ENCODE data around the gene SETD7.
"Not testable (repeated sequence)": the region's sequence is repeated elsewhere in the genome, so short reads cannot be mapped to it uniquely, and the experiment has no call there.

SETD7 gene

DNA sequence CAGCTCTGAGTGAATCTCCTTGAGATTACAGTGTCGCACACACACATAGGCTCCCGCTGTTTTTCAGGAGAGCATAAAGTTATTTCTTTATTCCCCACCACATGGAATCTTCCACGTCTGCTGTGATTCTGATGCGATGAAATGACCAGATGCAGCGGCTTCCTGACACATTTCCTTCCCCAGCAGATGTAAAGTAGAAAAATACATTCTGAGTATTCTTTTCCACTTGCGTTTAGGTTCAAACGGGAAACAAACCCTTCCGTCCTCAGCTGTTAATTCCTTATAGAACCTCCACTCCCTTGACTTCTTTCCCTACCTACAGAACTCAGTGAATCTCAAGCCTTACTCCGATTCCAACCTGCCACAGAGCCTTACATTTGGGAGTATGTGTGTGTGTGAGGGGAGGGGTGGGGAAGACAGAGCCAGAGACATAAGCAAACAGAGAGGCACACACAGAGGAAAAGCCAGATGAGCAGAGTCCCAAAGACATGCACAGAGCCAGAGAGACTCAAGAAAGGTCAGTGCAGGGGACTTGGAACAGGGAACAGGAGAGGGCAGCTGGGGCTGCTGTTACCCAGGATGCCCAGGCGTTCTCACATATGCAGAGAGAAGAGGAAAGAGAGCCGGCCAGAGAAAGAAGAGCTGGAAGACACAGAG lies 47.3 kb downstream of the SETD7 start:
- DNase-seq (ENCODE audit: low read depth) = no peak

DNA sequence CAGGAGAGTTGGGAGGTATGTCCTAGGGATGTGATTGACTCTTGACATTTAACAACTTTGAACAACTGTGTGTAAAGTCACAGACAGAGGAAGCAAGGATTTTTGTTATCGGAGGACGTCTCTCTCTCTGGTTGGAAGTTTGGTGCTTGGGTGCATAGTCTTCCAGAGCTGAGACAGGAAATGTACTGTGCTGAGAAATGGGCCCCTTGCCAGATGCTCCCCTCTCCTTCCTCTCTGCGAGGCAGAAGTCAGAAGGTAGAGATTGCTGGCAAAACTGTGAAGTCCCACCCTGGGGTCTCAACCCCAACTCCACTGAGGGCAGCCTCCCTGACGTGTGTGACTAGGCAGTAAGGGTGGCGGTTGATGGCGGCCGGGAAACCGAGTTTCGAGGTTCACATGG lies 49.2 kb downstream of the SETD7 start:
- no peak for DNase-seq (ENCODE audit: low read depth)

DNA sequence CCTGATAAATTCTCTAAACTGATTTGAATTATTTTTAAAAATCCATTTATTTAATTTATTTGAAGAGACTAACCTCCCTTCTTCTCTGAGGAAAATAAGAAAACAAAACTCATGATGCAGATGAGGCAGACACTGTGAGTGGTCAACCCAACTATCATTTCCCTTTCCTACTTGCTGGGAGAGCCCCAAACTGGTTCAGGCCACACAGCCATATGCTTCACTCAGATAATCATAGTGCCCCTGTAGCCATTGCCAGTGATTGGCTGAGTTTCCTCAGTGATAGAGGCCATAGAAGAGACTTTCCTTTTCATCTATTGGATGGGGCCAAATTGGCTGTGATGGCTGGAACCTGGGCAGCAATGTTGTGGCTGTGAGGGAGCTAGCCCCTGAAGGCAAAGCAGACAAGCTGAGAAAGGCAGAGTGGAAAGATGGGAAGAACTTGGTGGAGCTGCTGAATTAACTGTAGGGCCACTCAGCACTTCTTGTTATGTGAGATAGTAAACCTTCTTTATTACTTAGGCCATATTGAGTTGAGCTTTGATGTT lies 52.3 kb downstream of the SETD7 start:
- DNase-seq (ENCODE audit: low read depth) = no peak

DNA sequence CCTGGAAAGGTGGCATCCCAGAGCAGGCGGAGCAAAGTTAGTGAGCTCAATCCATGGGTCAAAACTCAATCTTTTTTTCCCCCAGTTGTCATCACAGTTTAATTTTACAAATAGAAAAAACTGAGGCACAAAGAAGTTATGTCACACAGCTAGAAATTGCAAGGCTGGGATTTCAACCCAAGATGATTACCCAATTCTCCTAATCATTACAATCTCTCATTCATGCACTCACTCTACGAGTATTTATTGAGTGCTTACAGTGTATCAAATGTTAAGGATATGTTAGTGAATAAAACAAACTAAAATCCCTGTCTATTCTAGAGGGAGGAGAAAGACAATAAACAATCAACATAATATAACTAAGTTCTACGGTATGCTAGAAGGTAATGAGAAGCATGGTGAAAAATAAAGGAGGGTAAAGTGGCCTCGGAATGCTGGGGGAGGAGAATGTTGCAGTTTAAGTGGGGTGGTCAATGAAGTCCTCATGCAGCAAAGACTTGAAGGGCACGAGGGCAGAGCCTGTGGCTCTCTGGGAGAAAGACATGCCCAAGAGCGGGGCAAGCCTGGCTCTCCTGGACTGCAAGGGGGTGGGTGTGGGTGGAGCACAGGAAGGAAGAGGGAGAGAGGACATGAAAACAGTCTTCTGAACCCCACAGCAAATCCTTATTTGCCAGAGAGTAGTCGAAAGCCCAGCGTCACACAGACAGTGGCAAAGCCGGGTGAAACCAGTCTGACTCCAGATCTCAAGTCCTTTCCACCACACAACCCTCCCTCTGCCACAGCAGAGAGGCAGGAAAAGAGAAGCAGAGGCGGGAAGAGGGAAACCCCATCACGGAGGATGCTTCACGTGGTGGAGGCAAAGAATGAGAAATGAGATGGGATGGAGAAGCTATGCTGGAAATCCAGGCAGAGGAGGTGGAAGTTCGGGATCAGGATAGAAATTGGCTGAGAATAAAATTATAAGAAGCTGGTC lies 53.8 kb downstream of the SETD7 start:
- DNase-seq (ENCODE audit: low read depth) = no peak

DNA sequence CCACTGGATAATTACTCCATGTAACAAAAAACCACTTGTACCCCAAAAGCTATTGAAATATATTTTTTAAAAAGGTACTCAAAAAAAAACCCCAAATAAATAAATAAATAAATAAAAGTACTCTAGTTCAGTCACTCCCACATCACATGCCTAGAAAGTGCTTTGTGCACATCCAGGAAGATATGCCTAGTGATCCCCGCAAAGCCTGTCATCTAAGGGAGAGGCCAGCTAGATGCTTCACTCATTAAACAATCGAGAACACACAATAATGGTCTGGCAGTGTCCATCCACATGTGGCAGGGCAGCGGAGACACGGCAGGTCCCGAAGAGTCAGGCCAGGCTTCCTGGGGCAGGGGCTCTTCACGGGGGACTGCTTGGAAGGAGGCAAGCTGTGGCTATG lies 54.5 kb downstream of the SETD7 start:
- no peak for DNase-seq (ENCODE audit: low read depth)

DNA sequence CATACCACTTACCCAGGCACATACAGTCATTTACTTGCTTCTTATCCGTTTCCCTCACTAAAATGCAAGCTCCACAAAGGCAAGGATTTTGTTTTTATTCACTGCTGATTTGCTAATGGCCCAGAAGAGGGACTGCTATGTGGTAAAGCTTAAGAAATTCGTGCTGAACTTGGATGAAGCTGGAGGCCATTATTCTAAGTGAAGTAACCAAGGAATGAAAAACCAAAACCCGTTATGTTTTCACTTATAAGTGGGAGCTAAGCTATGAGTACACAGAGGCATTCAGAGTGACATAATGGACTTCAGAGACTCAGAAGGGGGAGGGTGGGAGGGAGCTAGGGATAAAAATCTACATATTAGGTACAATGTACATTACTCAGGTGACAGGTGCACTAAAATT lies 54.9 kb downstream of the SETD7 start:
- DNase-seq (ENCODE audit: low read depth) = no peak

DNA sequence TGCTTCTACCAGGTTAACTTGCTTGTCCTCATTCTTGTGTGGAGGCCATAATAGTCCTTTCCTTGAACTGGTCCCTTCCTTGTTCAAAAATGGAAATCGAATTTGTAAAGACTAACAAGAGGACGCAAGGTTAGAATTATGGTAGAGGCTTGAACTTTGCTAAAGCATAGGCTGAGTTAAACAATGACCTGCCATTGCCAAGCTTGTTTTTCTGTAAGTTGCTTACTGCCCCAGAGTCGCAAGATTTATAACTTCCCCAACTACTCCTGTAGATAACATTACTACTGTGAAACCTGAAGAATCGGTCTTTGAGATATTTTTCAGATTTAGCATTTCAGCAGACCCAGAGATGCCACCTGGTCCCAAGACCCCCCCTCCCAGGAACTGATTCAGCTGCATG lies 56.8 kb downstream of the SETD7 start:
- DNase-seq (ENCODE audit: low read depth) = no peak

DNA sequence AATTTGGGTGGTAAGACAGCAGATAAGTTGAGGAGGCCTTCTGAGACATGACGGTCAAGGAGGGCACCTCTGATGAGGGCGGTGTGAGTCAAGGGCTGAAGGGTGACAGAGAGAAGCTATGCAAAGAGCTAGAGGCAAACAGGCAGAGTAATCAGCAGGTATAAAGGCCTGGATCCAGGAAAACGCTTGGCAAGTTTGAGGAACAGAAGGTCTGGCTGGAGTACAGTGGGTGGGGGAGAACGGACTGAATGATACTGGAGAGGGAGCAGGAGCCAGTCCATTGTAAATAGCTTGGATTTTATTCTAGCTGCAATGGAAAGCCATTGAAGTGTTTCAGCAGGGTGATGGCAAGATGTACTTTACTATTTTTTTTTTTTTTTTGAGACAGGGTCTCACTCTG lies 62.8 kb downstream of the SETD7 start:
- DNase-seq (ENCODE audit: low read depth) = no peak

DNA sequence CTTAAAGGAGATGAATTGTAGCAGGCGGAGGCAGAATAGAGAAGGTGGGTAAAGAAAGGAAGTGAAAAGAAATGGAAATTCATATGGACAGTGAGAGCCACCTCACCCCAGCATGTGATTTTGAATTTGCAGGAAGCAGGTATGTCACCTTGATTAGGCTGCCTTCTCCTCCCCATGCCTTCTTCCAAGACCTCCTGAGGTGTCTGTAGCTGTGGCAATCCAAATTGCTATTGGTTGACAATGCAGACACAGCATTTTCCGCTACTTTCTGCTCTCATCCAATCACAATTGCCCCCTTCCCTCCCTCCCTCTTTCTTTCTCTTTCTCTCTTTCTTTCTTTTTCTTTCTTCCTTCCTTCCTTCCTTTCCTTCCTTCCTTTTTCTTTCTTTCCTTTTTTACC lies 63.6 kb downstream of the SETD7 start:
- DNase-seq (ENCODE audit: low read depth) = no peak

DNA sequence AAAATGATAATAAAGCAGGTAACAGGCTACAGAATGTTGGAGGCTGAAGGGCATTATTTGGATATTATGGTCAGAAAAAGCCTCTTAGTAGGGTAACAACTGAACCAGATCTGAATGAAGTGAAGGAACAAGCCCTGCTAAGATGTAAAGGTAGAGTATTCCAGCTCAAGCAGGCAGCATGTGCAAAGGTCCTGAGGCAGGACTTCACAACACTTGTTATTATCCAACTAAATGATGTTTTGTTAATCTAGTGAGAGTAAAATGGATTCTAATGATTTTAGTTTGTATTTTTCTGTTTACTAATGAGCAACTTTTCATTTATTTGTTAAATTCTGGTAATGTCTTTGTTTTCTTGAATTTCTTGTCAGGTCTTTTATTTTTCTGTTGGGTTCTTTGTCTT lies 66.4 kb downstream of the SETD7 start:
- no peak for DNase-seq (ENCODE audit: low read depth)

DNA sequence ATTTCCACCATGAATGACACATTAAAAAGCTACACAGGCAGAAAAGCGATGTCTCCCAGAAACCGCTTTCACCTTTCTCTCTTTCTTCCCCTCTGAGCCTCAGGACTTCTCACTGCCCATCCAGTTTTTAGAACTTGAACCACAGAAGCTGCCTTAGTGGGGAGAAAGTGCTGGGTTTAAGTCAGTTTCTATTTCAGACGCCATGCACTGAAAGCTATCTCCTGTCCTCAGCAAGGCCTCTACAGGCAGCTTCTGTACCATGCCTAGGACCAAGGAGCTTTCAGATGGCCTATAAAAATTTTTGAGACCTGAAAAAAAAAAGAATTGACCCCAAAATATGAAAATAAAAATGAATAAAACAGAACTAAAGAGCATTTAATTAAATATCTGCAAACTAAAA lies 67.6 kb downstream of the SETD7 start:
- no peak for DNase-seq (ENCODE audit: low read depth)

DNA sequence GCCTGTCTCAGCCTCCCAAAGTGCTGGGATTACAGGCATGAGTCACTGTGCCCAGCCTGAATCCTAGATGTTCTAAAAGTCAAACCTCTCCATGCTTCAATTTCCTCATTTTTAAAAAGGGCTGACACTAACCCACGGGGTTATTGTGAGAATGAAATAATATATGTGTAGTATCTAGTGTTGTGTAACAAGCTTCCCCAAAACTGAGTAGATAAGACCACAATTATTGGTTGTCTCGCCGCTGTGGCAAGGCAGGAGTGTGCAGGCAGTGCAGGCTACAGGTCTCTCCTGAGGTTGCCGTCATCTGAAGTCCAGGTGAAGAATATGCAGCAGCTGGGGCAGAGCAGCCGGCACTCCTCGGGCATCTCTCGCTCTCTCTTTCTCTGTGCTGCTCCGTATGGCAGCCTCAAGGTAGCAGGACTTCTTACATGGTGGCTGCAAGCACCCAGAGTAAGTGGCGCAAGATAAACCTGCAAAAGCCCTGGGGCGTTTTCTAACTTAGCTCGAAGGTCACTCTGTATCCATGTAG lies 71.2 kb downstream of the SETD7 start:
- no peak for DNase-seq (ENCODE audit: low read depth)

DNA sequence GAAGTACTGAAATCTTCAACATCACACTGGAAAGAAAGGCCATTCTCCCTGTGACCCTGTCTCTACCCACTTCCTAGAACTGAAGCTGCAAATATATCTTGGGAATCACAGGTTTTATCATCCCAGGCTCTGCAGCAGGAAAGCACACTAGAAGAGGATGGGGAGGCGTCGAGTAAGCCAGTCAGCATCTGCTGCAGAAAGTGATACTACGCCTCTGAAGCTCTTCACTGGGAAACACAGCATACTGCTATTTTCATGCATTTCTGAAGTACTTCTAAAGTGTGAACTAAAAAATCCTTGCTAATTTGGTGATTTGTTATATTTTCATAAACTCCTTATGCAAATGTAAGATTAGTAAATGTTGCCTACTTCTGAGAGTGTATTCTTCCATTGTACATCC lies 73.0 kb downstream of the SETD7 start:
- no peak for DNase-seq (ENCODE audit: low read depth)

DNA sequence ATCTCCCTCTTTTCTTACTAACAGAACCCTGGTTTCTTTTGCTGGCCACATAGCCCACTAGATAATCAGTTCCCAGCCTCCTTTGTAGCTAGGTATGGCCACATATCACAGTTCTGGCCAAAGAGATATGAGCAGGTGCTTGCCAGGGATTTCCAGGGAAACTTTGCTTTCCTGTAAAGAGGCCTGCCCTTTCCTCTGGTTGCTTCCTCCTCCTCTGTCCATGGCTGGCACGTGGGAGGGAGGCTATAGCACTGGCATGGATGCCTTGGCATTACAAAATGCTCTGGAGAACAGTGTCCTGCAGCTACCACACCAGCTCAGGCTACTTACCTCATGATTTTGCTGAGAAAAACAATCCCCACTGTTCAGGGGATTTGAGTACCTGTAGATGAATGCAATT lies 74.6 kb downstream of the SETD7 start:
- DNase-seq (ENCODE audit: low read depth) = no peak

DNA sequence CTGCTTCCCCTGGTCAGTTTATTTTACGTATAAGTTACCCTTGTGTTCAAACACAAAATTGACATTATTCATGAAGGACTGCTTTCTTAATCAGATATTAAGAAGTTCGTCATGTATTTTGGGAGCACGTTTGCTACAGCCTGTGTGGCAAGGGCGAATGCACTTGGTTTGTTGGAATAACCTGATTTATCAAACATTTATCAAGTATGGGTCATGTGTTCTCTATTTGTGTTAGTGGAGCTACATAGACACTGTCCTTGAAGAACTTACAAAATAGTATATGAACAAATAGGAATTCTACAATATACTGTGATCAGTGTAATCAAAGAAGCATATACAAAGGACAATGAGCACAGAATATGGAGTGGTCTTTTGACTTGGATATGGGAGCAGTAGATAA lies 79.7 kb downstream of the SETD7 start:
- DNase-seq (ENCODE audit: low read depth) = no peak

DNA sequence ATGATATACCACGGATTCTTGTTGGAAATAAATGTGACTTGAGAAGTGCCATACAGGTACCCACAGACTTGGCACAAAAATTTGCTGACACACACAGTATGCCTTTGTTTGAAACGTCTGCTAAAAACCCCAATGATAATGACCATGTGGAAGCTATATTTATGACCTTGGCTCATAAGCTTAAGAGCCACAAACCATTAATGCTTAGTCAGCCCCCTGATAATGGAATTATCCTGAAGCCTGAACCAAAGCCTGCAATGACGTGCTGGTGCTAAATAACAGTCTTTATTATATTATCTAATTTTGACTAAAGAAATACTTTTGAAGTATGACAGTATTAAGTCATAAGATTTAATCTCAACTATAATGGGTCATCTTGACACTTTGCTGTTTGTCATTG lies 83.2 kb downstream of the SETD7 start:
- DNase-seq (ENCODE audit: low read depth) = no peak

DNA sequence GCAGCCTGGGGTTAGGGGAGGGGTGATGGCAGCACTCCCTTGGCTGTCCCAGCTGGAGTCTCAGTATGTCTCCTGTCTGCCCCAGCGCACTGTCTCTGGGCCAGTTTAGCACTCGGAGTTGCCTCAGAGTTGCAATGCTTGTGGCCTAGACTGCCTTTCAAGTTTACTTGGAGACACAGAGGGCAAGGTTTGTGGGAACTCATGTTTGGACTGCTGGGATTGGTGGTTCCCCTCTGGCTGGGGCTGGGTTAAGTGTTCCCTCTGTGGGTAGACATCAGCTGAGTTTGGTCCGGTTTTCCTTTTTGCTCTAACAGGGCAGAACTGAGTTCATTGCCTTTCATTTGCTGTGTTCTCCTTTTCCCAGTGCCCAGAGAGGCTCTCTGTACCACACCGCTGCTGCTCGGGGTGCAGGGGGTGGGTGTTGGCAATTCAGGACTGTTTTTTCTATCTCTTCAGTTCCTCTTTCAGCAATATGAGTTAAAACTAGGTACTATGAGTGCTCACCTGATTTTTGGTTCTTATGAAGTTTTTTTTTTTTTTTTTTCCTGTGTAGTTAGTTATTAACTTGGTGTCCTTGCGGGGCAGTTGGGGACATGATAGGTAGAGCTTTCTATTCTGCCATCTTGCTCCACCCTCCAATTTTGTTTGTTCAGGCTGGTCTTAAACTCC lies 84.9 kb downstream of the SETD7 start:
- DNase-seq (ENCODE audit: low read depth) = no peak

DNA sequence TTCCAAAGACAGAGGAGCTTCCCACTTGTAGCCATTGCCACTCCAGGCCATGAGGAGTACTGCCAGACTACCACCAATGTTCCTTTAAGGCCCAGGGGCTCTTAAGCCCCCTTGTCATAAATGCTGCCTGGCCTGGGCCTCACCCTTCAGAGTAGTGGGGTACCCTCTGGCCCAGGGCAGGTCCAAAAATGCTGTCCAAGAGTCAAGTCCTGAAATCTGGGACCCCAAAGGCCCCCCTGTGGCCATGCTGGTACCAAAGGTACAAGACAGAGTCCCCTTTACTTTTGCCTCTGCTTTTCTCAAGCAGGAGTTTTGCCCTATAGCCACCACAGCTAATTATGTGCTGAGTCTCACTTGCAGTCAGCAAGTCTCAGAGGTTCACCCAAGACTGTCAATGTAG lies 85.7 kb downstream of the SETD7 start:
- no peak for DNase-seq (ENCODE audit: low read depth)

DNA sequence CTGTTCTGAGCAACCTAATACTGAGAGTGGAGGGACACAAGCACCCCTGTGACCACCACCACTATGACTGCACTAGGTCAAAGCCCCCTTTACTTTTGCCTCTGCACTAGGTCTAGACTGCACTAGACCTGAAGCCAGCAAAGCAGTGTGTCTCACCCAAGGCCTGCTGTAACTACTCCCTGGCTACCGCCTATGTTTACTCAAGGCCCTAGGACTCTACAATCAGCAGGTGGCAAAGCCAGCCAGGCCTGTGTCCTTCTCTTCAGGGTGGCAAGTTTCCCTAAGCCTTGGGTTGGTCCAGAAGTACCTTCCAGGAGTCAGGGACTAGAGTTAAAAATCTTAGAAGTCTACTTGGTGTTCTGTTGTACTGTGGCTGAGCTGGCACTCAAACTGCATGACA lies 86.2 kb downstream of the SETD7 start:
- DNase-seq (ENCODE audit: low read depth) = no peak

DNA sequence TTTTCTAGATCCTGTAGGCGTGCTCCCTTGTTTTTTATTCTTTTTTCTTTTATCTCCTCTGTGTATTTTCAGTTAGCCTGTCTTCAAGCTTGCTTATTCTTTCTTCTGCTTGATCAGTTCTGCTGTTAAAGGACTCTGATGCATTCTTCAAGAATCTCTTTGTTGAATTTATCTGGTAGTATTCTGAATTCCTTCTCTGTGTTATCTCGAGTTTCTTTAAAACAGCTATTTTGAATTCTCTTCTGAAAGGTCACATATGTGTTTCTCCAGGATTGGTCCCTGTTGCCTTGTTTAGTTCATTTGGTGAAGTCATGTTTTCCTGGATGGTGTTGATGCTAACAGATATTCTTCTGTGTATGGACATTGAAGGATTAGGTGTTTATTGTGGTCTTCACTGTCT lies 86.8 kb downstream of the SETD7 start:
- no peak for DNase-seq (ENCODE audit: low read depth)

DNA sequence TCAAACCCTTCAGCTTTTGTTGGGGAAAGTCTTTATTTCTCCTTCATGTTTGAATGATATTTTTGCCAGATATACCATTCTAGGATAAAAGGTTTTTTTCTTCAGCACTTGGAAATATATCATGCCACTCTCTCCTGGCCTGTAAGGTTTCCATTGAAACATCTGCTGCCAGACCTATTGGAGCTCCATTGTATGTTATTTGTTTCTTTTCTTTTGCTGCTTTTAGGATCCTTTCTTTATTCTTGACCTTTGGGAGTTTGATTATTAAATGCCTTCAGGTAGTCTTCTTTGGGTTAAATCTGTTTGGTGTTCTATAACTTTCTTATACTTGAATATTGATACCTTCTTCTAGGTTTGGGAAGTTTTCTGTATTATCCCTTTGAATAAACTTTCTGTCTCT lies 87.3 kb downstream of the SETD7 start:
- DNase-seq (ENCODE audit: low read depth) = not testable (repeated sequence)

DNA sequence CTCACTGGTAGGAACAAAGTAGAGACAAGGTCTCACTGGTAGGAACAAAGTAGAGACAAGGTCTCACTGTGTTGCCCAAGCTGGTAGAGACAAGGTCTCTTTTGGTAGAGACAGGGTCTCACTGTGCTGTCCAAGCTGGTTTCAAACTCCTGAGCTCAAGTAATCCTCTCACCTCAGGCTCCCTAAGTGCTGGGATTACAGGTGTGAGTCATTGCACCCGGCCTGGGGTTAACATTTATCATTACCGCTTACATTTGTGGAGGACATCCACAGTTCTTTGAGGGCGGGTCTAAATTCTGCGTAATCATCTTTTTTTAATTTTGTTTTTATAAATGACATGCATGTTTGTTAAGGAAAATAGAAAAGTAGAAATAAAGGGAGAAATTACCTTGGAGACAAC lies 90.1 kb downstream of the SETD7 start:
- DNase-seq (ENCODE audit: low read depth) = no peak

DNA sequence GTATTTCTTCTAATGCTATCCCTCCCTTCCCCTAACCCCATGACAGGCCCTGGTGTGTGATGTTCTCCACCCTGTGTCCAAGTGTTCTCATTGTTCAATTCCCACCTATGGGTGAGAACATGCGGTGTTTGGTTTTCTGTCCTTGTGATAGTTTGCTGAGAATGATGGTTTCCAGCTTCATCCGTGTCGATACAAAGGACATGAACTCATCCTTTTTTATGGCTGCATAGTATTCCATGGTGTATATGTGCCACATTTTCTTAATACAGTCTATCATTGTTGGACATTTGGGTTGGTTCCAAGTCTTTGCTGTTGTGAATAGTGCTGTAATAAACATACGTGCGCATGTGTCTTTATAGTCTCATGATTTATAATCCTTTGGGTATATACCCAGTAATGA lies 91.5 kb downstream of the SETD7 start:
- not testable (repeated sequence) for DNase-seq (ENCODE audit: low read depth)

All from fibroblast of the conjunctiva (primary cell).